ENCODE measurements around the gene EEIG2.
"Not testable (repeated sequence)": the region's sequence is repeated elsewhere in the genome, so short reads cannot be mapped to it uniquely, and the experiment has no call there.

EEIG2 gene

GRCh38 chr1:108559215-108560186, at the start of gene EEIG2:
Gene EEIG2 (plus strand): TSS chr1:108560100. CDS start chr1:108560429, 329 bp downstream.
- peak; percentile 91 for DNase-seq

- DNase-seq, result no peak
Observed at GRCh38 chr1:108511764-108512163, 48.1 kb upstream of the EEIG2 start.

DNA sequence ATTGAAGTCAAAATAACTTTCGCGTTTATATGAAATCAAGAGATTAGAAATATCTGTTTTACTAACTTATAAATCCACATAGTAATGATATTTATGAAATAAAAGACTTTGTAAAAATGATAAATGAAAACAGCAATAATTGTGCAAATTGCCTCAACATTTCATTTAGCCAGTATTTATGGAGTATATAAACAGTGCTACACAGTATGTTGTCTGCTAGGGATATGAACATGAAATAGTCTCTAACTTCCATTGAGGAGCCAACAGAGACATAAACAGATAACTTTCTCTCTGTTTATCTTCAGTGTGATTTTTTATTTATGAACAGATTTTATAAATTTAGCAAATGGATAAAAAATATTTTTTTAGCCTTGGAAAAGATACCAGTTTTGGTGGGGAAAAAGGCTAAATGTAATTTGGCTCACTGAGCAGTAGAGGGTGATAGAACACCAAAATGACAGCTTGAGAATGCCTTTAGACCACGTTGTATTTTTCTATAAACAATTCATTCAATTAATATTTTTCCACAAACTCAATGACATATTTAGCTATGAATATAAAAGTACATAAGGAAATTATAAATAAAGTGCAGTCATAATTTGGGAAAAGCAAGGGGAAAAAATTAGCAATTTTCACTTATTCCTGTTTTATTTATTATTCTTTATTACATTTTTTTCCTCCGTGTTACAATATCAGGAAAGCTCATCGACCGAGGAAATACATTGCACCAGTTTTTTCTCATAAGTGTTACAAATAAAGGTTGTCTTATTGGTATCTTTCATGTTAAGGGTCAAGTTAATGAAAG, 47.5 kb upstream of the EEIG2 start:
- peak; percentile 34 for DNase-seq

GRCh38 chr1:108513044-108513415, 46.9 kb upstream of the EEIG2 start:
- no peak for DNase-seq

- not testable (repeated sequence) for DNase-seq
Observed at GRCh38 chr1:108513914-108514313, 46.0 kb upstream of the EEIG2 start.

GRCh38 chr1:108517301-108517897, 42.5 kb upstream of the EEIG2 start:
- not testable (repeated sequence) for DNase-seq

DNA sequence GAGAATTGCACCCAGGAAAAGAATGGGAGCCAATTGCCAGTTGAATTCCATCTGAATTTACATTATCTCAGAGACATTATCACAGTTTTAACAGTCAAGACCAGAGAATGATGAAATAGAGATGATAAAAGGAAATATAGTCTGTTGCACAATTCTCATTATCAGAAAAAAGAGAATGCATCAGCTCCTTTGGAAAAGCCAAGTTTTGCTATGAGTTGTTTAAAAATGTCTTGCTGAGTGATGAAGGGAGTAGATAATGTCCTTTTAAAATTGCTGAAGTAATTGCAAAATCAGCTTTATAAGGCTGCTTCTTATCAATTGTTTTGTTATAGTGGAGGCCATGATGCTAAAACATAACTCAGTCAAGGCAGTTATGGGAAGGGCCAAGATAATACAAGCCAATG, 37.9 kb upstream of the EEIG2 start:
- no peak for DNase-seq

DNA sequence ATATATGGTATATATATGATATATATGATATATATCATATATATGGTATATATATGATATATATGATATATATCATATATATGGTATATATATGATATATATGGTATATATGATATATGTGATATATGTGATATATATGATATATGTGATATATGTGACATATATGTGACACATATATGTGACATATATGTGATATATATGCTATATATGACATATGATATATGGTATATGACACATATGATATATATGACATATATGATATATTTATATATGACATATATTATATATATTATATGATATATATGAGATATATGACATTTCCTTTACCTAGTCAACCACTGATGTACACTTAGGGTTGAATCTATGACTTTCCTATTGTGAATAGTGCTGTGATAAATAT, 36.1 kb upstream of the EEIG2 start:
- no peak for DNase-seq

GRCh38 chr1:108524676-108525075, 35.2 kb upstream of the EEIG2 start:
- DNase-seq, result no peak

GRCh38 chr1:108527135-108527534, 32.8 kb upstream of the EEIG2 start:
- no peak for DNase-seq

DNA sequence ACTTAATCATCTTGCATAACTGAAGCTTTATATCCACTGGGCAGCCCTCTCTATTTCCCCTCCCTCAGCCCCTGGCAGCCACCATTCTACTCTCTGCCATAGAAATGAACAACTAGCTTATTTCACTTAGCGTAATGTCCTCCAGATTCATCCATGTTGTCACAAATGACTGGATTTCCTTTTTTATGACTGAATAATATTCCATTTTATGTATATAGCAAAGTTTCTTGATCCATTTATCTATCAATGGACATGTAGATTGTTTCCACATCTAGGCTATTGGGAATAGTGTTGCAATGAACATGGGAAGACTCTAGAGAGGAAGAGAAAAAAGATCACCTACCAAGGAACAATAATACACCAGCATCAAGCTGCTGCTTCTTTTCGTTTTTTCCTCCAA, 32.1 kb upstream of the EEIG2 start:
- no peak for DNase-seq

DNA sequence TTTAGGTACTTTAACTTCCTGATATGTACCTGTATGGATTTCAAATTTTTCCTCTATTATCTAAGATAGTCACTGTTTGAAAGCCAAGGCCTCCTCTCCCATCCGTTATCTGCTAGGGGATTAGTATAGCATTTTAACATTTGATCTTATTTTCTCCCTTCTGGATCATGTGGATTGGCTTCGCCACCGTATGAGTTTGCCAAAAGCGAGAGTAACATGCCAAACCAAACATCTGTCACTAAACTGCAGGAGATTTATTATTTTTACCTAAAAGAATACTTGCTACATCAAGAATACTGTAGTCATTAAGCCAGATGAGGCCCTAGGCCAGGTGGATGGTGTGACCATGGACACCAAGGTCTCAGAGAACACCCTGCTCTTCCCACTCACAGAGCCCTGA, 28.5 kb upstream of the EEIG2 start:
- no peak for DNase-seq

DNA sequence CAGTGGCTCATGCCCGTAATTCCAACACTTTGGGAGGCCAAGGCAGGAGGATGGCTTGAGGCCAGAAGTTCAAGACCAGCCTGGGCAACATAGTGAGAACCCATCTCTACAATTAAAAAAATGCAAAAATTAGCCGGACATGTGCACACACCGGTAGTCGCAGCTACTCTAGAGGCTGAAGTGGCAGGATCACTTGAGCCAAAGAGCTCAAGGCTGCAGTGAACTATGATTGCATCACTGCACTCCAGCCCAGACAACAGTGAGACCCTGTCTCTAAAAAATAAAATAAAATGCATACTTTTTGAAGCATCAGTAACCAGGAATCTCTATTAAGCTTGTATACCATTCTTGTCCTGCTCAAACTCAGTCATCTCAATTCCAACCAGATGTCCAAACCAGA, 27.2 kb upstream of the EEIG2 start:
- no peak for DNase-seq

GRCh38 chr1:108533351-108534083, 26.4 kb upstream of the EEIG2 start:
- DNase-seq, result no peak

- no peak for DNase-seq
Observed at GRCh38 chr1:108534759-108535158, 25.1 kb upstream of the EEIG2 start.

DNA sequence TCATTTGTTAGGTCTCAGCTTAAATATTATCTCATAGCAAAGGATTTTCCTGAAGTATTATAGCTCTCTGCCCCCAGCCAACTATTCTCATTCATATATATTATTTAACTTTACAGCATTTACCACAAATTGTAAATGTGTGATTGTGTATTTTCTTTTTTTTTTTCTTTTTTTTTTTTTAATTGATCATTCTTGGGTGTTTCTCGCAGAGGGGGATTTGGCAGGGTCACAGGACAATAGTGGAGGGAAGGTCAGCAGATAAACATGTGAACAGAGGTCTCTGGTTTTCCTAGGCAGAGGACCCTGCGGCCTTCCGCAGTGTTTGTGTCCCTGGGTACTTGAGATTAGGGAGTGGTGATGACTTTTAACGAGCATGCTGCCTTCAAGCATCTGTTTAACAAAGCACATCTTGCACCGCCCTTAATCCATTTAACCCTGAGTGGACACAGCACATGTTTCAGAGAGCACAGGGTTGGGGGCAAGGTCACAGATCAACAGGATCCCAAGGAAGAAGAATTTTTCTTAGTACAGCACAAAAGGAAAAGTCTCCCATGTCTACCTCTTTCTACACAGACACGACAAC, 24.5 kb upstream of the EEIG2 start:
- DNase-seq, result not testable (repeated sequence)

- not testable (repeated sequence) for DNase-seq
Observed at GRCh38 chr1:108536021-108536420, 23.9 kb upstream of the EEIG2 start.

DNA sequence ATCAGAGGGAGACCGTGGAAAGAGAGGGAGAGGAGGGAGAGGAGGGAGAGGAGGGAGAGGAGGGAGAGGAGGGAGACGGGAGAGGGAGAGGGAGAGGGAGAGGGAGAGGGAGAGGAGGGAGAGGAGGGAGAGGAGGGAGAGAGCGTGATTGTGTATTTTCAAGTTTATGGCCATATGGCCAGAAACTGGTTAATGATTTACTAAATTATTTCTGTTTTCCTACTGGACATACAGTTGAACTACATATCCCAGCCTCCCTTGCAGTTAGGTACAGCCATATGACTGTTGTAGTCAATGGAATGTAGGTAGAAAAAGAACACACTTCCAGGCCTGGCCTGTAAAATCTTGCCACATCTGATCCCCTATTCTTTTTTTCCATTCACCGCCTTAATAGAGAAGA, 23.1 kb upstream of the EEIG2 start:
- not testable (repeated sequence) for DNase-seq

DNA sequence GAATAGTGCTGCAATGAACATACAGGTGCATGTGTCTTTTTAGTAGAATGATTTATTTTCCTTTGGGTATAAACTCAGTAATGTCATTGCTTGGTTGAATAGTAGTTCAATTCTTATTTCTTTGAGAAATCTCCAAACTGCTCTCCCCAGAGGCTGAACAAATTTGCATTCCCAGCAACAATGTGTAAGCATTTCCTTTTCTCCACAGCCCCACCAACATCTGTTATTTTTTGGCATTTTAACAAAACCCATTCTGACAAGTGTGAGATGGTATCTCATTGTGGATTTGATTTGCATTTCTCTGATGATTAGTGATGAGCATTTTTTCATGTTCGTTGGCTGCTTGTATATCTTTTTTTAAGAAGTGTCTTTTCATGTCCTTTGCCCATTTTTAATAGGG, 21.9 kb upstream of the EEIG2 start:
- no peak for DNase-seq

DNA sequence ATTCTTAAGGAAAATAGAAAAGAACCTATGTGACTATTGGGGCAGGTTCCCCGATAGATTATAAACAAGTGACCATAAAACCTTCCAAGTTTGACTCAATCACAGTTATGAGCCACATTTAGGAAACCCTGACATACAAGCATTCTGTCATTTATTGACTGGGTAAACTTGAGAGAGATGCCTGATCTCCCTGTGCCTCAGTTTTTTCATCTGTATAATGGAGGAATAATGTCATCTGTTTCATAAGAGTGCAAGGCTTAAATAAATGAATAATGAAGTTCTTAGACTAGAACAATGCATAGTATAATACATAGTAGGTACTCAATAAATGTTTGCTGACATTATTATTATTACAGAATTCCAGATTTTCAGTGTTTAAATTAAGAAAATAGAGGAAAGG, 18.9 kb upstream of the EEIG2 start:
- no peak for DNase-seq

DNA sequence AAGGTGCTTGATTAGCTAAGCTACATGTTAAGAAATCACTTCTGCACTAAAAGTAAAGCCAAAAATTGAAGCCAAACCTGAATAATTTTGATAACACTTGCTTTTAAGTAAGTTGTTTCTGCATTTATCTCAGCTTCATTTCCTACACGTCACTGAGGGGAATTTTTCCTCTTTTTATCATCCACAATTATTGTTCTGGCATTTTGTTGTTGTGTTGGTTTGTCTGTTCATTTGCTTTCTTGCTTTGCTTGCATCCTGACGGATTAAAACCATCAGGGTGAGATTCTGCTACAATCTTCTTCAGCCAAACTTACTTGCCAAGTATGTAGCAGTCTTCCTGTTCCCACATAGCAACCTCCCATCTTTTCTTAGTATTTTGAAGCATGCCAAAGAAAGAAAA, 18.0 kb upstream of the EEIG2 start:
- no peak for DNase-seq

DNA sequence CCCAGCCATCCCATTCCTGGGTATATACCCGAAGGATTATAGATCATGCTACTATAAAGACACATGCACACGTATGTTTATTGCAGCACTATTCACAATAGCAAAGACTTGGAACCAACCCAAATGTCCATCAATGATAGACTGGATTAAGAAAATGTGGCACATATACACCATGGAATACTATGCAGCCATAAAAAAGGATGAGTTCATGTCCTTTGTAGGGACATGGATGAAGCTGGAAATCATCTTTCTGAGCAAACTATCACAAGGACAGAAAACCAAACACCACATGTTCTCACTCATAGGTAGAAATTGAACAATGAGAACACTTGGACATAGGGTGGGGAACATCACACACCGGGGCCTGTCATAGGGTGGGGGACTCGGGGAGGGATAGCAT, 12.4 kb upstream of the EEIG2 start:
- not testable (repeated sequence) for DNase-seq

Measured in EL (cell line).